Suprapubic skin (tissue), 3 donors: Measurements from ENCODE around the gene SORCS3.

Experiments used
- EP300 ChIP-seq: sonication (generic); formaldehyde crosslinking; IDR thresholded peaks from one replicate; pipeline ENCODE4 v1.6.1; 2017; ENCODE audit warnings: antibody characterized with exemption
- TF ChIP-seq, protein P1 (sequence below), 2 donors: fragments of 200-600 bp in 1 of 2; fragments of 450-650 bp in 1 of 2; sonication (generic) in 1 of 2; IDR thresholded peaks; one replicate each; pipeline ENCODE4 v1.5.1; 2016 to 2019; ENCODE audit warnings: antibody characterized with exemption in 2 of 2, mild to moderate bottlenecking in 1 of 2, moderate library complexity in 1 of 2

DNA sequence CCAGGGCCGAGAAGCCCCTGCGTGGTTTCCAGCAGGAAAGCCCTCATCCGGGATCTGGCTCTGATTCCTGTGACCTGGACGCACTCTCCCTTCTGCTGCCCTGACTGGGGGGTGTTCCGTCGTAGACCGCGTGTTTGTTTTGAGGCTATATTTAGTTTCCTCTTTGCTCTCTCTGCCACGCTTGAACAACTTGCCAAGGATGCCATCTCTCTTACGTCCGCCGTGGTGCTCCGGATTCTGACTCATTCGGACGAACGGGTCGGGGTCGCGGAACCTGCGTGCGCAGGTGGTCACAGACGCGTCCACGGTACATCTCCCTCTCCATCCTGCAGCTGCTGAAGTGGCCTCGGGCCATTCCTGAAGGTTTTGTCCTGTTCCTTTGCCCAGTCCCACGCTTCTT lies 10.4 kb upstream of the SORCS3 start:
- TF ChIP-seq, protein P1, sequence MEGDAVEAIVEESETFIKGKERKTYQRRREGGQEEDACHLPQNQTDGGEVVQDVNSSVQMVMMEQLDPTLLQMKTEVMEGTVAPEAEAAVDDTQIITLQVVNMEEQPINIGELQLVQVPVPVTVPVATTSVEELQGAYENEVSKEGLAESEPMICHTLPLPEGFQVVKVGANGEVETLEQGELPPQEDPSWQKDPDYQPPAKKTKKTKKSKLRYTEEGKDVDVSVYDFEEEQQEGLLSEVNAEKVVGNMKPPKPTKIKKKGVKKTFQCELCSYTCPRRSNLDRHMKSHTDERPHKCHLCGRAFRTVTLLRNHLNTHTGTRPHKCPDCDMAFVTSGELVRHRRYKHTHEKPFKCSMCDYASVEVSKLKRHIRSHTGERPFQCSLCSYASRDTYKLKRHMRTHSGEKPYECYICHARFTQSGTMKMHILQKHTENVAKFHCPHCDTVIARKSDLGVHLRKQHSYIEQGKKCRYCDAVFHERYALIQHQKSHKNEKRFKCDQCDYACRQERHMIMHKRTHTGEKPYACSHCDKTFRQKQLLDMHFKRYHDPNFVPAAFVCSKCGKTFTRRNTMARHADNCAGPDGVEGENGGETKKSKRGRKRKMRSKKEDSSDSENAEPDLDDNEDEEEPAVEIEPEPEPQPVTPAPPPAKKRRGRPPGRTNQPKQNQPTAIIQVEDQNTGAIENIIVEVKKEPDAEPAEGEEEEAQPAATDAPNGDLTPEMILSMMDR (IDR thresholded peaks at IDR 0.05): no peak
- TF ChIP-seq EP300: no peak
